ENCODE measurements around the gene PTMS.

The PTMS gene

DNA sequence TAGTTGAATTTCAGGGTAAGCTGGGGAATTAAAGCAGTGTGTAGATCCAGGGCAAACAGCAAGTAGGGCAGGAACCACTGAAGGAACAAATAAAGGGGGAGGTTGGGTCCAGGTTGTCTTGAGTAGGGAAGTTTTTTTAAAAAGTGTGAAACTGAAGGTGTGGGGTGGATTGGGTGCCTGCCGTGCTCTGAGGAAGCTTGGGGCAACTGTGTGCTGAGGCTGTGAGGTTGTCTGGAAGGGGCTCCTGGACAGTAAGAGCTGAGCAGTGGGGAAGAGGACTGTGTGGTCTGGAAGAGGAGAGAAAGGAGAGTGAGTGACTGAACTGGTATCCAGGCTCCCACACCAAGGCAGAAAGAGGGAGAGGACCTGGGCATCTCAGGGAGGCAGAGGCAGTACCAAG lies 44.6 kb downstream of the PTMS start:
- TF ChIP-seq GABPA (IDR thresholded peaks at IDR 0.05; ENCODE audit: low read depth) (no peak), SPI1 (IDR thresholded peaks at IDR 0.05; ENCODE audit: borderline replicate concordance, low read depth) (no peak), POLR2AphosphoS5 (IDR thresholded peaks at IDR 0.05; ENCODE audit: low read depth) (no peak)
- TF ChIP-seq, protein P1, sequence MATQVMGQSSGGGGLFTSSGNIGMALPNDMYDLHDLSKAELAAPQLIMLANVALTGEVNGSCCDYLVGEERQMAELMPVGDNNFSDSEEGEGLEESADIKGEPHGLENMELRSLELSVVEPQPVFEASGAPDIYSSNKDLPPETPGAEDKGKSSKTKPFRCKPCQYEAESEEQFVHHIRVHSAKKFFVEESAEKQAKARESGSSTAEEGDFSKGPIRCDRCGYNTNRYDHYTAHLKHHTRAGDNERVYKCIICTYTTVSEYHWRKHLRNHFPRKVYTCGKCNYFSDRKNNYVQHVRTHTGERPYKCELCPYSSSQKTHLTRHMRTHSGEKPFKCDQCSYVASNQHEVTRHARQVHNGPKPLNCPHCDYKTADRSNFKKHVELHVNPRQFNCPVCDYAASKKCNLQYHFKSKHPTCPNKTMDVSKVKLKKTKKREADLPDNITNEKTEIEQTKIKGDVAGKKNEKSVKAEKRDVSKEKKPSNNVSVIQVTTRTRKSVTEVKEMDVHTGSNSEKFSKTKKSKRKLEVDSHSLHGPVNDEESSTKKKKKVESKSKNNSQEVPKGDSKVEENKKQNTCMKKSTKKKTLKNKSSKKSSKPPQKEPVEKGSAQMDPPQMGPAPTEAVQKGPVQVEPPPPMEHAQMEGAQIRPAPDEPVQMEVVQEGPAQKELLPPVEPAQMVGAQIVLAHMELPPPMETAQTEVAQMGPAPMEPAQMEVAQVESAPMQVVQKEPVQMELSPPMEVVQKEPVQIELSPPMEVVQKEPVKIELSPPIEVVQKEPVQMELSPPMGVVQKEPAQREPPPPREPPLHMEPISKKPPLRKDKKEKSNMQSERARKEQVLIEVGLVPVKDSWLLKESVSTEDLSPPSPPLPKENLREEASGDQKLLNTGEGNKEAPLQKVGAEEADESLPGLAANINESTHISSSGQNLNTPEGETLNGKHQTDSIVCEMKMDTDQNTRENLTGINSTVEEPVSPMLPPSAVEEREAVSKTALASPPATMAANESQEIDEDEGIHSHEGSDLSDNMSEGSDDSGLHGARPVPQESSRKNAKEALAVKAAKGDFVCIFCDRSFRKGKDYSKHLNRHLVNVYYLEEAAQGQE (IDR thresholded peaks at IDR 0.05; ENCODE audit: insufficient replicate concordance, low read depth): no peak
- TF ChIP-seq, protein P2, sequence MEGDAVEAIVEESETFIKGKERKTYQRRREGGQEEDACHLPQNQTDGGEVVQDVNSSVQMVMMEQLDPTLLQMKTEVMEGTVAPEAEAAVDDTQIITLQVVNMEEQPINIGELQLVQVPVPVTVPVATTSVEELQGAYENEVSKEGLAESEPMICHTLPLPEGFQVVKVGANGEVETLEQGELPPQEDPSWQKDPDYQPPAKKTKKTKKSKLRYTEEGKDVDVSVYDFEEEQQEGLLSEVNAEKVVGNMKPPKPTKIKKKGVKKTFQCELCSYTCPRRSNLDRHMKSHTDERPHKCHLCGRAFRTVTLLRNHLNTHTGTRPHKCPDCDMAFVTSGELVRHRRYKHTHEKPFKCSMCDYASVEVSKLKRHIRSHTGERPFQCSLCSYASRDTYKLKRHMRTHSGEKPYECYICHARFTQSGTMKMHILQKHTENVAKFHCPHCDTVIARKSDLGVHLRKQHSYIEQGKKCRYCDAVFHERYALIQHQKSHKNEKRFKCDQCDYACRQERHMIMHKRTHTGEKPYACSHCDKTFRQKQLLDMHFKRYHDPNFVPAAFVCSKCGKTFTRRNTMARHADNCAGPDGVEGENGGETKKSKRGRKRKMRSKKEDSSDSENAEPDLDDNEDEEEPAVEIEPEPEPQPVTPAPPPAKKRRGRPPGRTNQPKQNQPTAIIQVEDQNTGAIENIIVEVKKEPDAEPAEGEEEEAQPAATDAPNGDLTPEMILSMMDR (IDR thresholded peaks at IDR 0.05; ENCODE audit: insufficient read depth, low read length): no peak
- no peak for DNase-seq (ENCODE audit: low read depth in 1 of 2, low spot score in 1 of 2)
- Histone ChIP-seq H3K27ac (replicated peaks) (no peak overlapping the region), H3K4me3 (replicated peaks; ENCODE audit: insufficient read depth, low read length) (no peak overlapping the region), H3K27me3 (ENCODE audit: insufficient read depth, poor library complexity, severe bottlenecking) (no peaks in the 10 kb centered on the region)

DNA sequence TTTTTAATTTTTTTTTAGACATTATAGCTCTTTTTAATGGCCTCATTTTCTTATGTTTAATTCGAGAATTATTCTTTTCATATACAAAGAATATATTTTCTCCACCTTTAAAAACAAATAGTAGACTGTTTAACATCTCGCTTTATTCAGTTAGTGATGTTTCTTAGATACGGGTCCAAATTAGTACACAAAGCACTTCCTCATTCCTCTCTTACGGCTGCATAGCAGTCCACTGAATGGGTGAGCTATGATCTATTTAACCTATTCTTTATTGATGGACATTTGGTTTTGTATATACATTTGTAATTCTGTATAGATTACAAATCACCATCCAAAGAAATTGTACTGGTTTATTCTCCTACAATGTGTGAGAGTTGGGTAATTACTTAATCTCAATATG lies 47.2 kb downstream of the PTMS start:
- no peak for DNase-seq (ENCODE audit: low read depth in 1 of 2, low spot score in 1 of 2)
- no peak overlapping the region for H3K4me3 ChIP-seq (replicated peaks; ENCODE audit: insufficient read depth, low read length)
- no peak overlapping the region for H3K27ac ChIP-seq (replicated peaks)
- no peaks in the 10 kb centered on the region for H3K27me3 ChIP-seq (ENCODE audit: insufficient read depth, poor library complexity, severe bottlenecking)
- TF ChIP-seq SPI1 (IDR thresholded peaks at IDR 0.05; ENCODE audit: borderline replicate concordance, low read depth): peak; percentile 77
- TF ChIP-seq, protein P2 (IDR thresholded peaks at IDR 0.05; ENCODE audit: insufficient read depth, low read length): no peak

DNA sequence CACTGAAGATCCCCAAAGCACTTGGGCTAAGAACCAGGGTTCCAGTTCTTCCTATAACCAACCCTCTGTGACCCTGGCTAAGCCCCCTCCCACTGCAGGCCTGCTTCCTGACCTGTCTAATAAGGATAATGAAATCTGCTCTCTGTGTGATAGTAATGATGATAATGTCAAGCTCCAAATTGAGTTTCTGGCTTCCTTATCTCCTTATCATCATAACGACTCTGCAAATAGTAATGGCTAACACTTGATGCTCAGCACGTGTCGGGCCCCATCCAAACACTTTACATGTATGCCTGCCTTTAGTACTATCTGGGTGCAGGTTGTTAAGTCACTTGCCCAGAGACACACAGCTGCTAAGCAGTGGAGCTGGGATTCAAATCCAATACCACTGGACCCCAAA lies 50.4 kb downstream of the PTMS start:
- Histone ChIP-seq H3K27me3 (ENCODE audit: insufficient read depth, poor library complexity, severe bottlenecking) (no peaks in the 10 kb centered on the region), H3K4me3 (replicated peaks; ENCODE audit: insufficient read depth, low read length) (no peak overlapping the region), H3K27ac (replicated peaks) (no peak overlapping the region)
- no peak for DNase-seq (ENCODE audit: low read depth in 1 of 2, low spot score in 1 of 2)
- no peak for TF ChIP-seq POLR2AphosphoS5 (IDR thresholded peaks at IDR 0.05; ENCODE audit: low read depth)
- TF ChIP-seq, protein P1 (IDR thresholded peaks at IDR 0.05; ENCODE audit: insufficient replicate concordance, low read depth): no peak
- TF ChIP-seq, protein P2 (IDR thresholded peaks at IDR 0.05; ENCODE audit: insufficient read depth, low read length): no peak
- TF ChIP-seq SPI1 (IDR thresholded peaks at IDR 0.05; ENCODE audit: borderline replicate concordance, low read depth): no peak
- no peak for TF ChIP-seq GABPA (IDR thresholded peaks at IDR 0.05; ENCODE audit: low read depth)

DNA sequence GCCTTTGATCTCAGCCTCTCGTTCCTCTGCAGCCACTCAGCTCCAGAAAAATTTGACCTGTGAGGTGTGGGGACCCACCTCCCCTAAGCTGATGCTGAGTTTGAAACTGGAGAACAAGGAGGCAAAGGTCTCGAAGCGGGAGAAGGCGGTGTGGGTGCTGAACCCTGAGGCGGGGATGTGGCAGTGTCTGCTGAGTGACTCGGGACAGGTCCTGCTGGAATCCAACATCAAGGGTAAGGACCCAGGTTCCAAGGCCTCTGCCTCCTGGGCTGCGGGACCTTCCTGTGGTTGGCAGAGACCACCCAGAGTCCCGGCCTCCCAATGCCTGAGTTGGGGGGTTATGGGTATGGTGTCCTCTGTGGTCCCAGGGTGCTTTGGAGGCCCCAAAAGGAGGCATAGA lies 50.9 kb downstream of the PTMS start:
- TF ChIP-seq POLR2AphosphoS5 (IDR thresholded peaks at IDR 0.05; ENCODE audit: low read depth): no peak
- TF ChIP-seq GABPA (IDR thresholded peaks at IDR 0.05; ENCODE audit: low read depth): no peak
- TF ChIP-seq, protein P2 (IDR thresholded peaks at IDR 0.05; ENCODE audit: insufficient read depth, low read length): no peak
- TF ChIP-seq, protein P1 (IDR thresholded peaks at IDR 0.05; ENCODE audit: insufficient replicate concordance, low read depth): no peak
- TF ChIP-seq SPI1 (IDR thresholded peaks at IDR 0.05; ENCODE audit: borderline replicate concordance, low read depth): no peak
- no peak overlapping the region for H3K4me3 ChIP-seq (replicated peaks; ENCODE audit: insufficient read depth, low read length)
- DNase-seq (ENCODE audit: low read depth in 1 of 2, low spot score in 1 of 2): no peak
- no peak overlapping the region for H3K27ac ChIP-seq (replicated peaks)
- peaks cover 4% of the 10 kb centered on the region for H3K27me3 ChIP-seq (ENCODE audit: insufficient read depth, poor library complexity, severe bottlenecking)
